IPS-18c (cell line): ENCODE results near the gene PRKCE.

Experiments
- H3K4me3 ChIP-seq: 2 replicates; pipeline ENCODE4 v1.7.0; 2013; ENCODE audit warnings: low read depth, mild to moderate bottlenecking, low read length, moderate library complexity; ENCODE audit not compliant: insufficient read depth
- H3K9me3 ChIP-seq: one replicate; pipeline ENCODE4 v1.6.1; 2013; ENCODE audit warnings: mild to moderate bottlenecking, low read length, moderate library complexity; ENCODE audit not compliant: control insufficient read depth, insufficient read depth

Gene PRKCE

GRCh38 chr2:46171411-46171953, 520.0 kb downstream of the PRKCE start:
- Histone ChIP-seq H3K4me3 (no peak overlapping the region), H3K9me3 (peaks cover 3% of the 10 kb centered on the region)

GRCh38 chr2:46171996-46172546, 520.6 kb downstream of the PRKCE start:
- Histone ChIP-seq H3K4me3 (no peak overlapping the region), H3K9me3 (no peaks in the 10 kb centered on the region)

GRCh38 chr2:46173030-46173429, 521.6 kb downstream of the PRKCE start:
- H3K4me3 ChIP-seq = no peak overlapping the region
- H3K9me3 ChIP-seq = no peaks in the 10 kb centered on the region

GRCh38 chr2:46173636-46174250, 522.3 kb downstream of the PRKCE start:
- Histone ChIP-seq H3K4me3 (no peak overlapping the region), H3K9me3 (no peaks in the 10 kb centered on the region)

GRCh38 chr2:46174345-46175170, 523.1 kb downstream of the PRKCE start:
- Histone ChIP-seq H3K4me3 (no peak overlapping the region), H3K9me3 (no peaks in the 10 kb centered on the region)

GRCh38 chr2:46175419-46175818, 523.9 kb downstream of the PRKCE start:
- Histone ChIP-seq H3K4me3 (no peak overlapping the region), H3K9me3 (no peaks in the 10 kb centered on the region)

GRCh38 chr2:46177461-46178089, 526.1 kb downstream of the PRKCE start:
- H3K9me3 ChIP-seq = no peaks in the 10 kb centered on the region
- no peak overlapping the region for H3K4me3 ChIP-seq

GRCh38 chr2:46179037-46179621, 527.7 kb downstream of the PRKCE start:
- Histone ChIP-seq H3K4me3 (no peak overlapping the region), H3K9me3 (no peaks in the 10 kb centered on the region)

GRCh38 chr2:46180189-46180588, 528.7 kb downstream of the PRKCE start:
- no peak overlapping the region for H3K4me3 ChIP-seq

GRCh38 chr2:46181306-46181705, 529.8 kb downstream of the PRKCE start:
- Histone ChIP-seq H3K9me3 (no peaks in the 10 kb centered on the region), H3K4me3 (no peak overlapping the region)

More at GRCh38 chr2:46180189-46180588, 528.7 kb downstream of the PRKCE start:
- no peaks in the 10 kb centered on the region for H3K9me3 ChIP-seq

- Histone ChIP-seq H3K9me3 (no peaks in the 10 kb centered on the region), H3K4me3 (no peak overlapping the region)
Observed at GRCh38 chr2:46181789-46182530, 530.5 kb downstream of the PRKCE start.

- Histone ChIP-seq H3K4me3 (no peak overlapping the region), H3K9me3 (no peaks in the 10 kb centered on the region)
Observed at GRCh38 chr2:46183426-46183825, 532.0 kb downstream of the PRKCE start.

GRCh38 chr2:46184794-46185583, 533.5 kb downstream of the PRKCE start:
- no peak overlapping the region for H3K4me3 ChIP-seq

GRCh38 chr2:46187112-46187618, 535.7 kb downstream of the PRKCE start:
- no peaks in the 10 kb centered on the region for H3K9me3 ChIP-seq
- no peak overlapping the region for H3K4me3 ChIP-seq

More at GRCh38 chr2:46184794-46185583, 533.5 kb downstream of the PRKCE start:
- no peaks in the 10 kb centered on the region for H3K9me3 ChIP-seq

- no peak overlapping the region for H3K4me3 ChIP-seq
Observed at GRCh38 chr2:46188041-46188716, 536.7 kb downstream of the PRKCE start.

More at GRCh38 chr2:46188041-46188716, 536.7 kb downstream of the PRKCE start:
- no peaks in the 10 kb centered on the region for H3K9me3 ChIP-seq
